ENCODE results near the gene MLNR. TPM values are rescaled to one million over a fixed set of nuclear protein-coding genes. Genes with fewer than 3 reads are reported as not detected.

Gene MLNR
- total RNA-seq, 1 donor from 2014 or later, result not detected

- intact Hi-C loops (cut with DNase I), result no loop called here
- DNase-seq (ENCODE audit: low spot score), result no peak
Measured at GRCh38 chr13:49265822-49266221, 45.7 kb downstream of the MLNR start.

GRCh38 chr13:49271264-49271663, 51.1 kb downstream of the MLNR start:
- DNase-seq (ENCODE audit: low spot score), result no peak
- intact Hi-C loops (cut with DNase I), result loop anchor here (10.0 kb wide), 1 partner anchor 166 kb away; no protein-coding TSS in a partner anchor

Other genes starting within 250 kb of the MLNR start
- 27.3 TPM for gene FNDC3A, start 244.4 kb upstream of the MLNR start, total RNA-seq
- gene CDADC1, start 27.6 kb downstream of the MLNR start, total RNA-seq, result 7.1 TPM
- gene CAB39L, start 223.7 kb downstream of the MLNR start, total RNA-seq, result 9.8 TPM
- 11.2 TPM for gene SETDB2, start 223.9 kb downstream of the MLNR start, total RNA-seq

Data from cardiac septum (tissue), 1 donor.